ENCODE measurements around the gene GOLGA6L10. TPM values are rescaled to one million over a fixed set of nuclear protein-coding genes. Genes with fewer than 3 reads are reported as not detected.

Gene GOLGA6L10
- total RNA-seq, 4 donors from 2014 or later: 0.41 to 1.5 (median 0.46) TPM

DNA sequence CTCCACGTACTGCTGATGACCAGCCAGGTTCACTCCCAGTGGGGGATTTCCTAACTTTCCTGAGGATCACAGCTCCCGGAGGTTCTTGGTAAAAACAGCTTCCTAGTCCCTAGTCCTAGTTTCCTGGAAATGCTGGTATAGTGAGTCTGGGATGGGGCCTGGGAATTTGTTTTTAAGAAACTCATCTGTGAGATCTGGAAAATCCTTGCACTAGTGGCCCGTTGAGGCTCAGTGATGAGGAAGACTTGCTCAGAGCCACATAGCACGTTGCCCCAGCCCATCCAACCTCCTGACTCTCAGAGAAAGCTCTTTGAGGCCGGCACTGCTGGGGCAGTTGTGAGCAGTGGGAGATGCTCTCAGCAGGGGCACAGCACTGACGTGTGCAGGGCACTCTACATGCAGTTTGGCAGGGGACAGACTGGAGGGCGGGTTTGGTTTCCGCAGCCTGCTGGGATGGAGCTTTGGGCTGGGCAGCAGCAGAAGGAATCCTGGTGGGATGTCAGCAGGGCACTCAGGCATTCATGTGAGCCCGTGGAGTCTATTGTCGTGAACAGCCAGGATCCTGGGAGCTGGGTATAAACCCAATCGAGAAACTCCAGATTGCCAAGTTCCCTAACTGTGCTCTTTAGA lies 55.1 kb downstream of the GOLGA6L10 start:
- Histone ChIP-seq H3K4me3 (no peak overlapping the region), H3K36me3 (no peaks in the 10 kb centered on the region), H3K27me3 (peaks cover 0 to 3% (median 0%) of the 10 kb centered on the region in 3 donors), H3K4me1 (no peaks in the 10 kb centered on the region), H3K27ac (no peak overlapping the region), H3K9me3 (no peaks in the 10 kb centered on the region)
- no peak for ATAC-seq
- in situ Hi-C loops (cut with MboI; ENCODE audit: low sequenced_read_pairs in 4 of 4) (no loop called here), intact Hi-C loops (cut with DNase I; ENCODE audit: low total_unique reads) (no loop called here)
- TF ChIP-seq, protein P1, sequence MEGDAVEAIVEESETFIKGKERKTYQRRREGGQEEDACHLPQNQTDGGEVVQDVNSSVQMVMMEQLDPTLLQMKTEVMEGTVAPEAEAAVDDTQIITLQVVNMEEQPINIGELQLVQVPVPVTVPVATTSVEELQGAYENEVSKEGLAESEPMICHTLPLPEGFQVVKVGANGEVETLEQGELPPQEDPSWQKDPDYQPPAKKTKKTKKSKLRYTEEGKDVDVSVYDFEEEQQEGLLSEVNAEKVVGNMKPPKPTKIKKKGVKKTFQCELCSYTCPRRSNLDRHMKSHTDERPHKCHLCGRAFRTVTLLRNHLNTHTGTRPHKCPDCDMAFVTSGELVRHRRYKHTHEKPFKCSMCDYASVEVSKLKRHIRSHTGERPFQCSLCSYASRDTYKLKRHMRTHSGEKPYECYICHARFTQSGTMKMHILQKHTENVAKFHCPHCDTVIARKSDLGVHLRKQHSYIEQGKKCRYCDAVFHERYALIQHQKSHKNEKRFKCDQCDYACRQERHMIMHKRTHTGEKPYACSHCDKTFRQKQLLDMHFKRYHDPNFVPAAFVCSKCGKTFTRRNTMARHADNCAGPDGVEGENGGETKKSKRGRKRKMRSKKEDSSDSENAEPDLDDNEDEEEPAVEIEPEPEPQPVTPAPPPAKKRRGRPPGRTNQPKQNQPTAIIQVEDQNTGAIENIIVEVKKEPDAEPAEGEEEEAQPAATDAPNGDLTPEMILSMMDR (IDR thresholded peaks at IDR 0.05 in 4 of 5, conservative IDR thresholded peaks at IDR 0.05 in 1 of 5): no peak
- TF ChIP-seq POLR2A (IDR thresholded peaks at IDR 0.05): no peak
- no peak for DNase-seq

DNA sequence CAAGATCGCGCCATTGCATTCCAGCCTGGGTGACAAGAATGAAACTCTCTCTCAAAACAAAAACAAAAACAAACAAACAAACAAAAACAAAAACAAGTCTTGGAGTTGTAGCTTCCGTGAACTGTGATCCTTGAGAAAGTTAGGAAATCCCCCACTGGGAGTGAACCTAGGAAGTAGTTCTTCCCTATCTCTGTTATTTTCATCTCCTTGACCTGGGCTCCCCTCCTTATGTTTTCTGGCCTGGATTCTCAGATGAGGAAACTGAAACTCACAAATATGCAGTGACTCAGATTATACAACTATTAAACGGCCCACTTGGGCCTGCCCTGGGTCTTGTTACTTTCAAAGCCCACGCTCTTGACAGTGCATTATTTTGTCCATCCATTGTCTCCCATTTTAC lies 57.0 kb downstream of the GOLGA6L10 start:
- no peak for ATAC-seq
- Histone ChIP-seq H3K27me3 (no peaks in the 10 kb centered on the region), H3K4me3 (no peak overlapping the region), H3K9me3 (no peaks in the 10 kb centered on the region), H3K27ac (no peak overlapping the region), H3K36me3 (no peaks in the 10 kb centered on the region), H3K4me1 (no peaks in the 10 kb centered on the region)
- in situ Hi-C loops (cut with MboI; ENCODE audit: low sequenced_read_pairs in 4 of 4) (no loop called here), intact Hi-C loops (cut with DNase I; ENCODE audit: low total_unique reads) (no loop called here)
- DNase-seq: no peak
- TF ChIP-seq POLR2A (IDR thresholded peaks at IDR 0.05): no peak
- TF ChIP-seq, protein P1 (IDR thresholded peaks at IDR 0.05 in 4 of 5, conservative IDR thresholded peaks at IDR 0.05 in 1 of 5): no peak

Other genes with a start within 250 kb of the GOLGA6L10 start
- gene EFL1, start 86.7 kb downstream of the GOLGA6L10 start, total RNA-seq: 10 to 100 TPM; 12.9 to 25.1 (median 15.2) TPM
- gene SAXO2, start 86.7 kb downstream of the GOLGA6L10 start, total RNA-seq: 1 to 10 TPM in 2 of 4 donors, not detected in 2; 2.0 to 2.2 TPM
- gene GOLGA6L9, start 80.3 kb upstream of the GOLGA6L10 start, total RNA-seq: 1 to 10 TPM; 1.4 to 3.4 (median 1.8) TPM
- 1,000 to 10,000 TPM; 1,547 to 2,112 (median 1,667) TPM for gene RPS17, start 191.0 kb upstream of the GOLGA6L10 start, total RNA-seq